ENCODE data around the gene PUSL1. TPM values are rescaled to one million over a fixed set of nuclear protein-coding genes. Genes with fewer than 3 reads are reported as not detected.
A peak's percentile ranks its signal among the peaks of the same experiment; 100 is the strongest.

Gene PUSL1
- total RNA-seq, 1 donor from 2014 or later, result 15.1 TPM

GRCh38 chr1:1279028-1279427 lies 29.4 kb upstream of the PUSL1 start:
- DNase-seq, result no peak

GRCh38 chr1:1280782-1281481 lies 27.5 kb upstream of the PUSL1 start:
- no peak for DNase-seq

GRCh38 chr1:1281533-1282321 lies 26.7 kb upstream of the PUSL1 start:
- no peak for DNase-seq

- DNase-seq, result no peak
Observed at GRCh38 chr1:1282998-1283397, 25.4 kb upstream of the PUSL1 start.

- DNase-seq, result no peak
Observed at GRCh38 chr1:1283821-1284220, 24.6 kb upstream of the PUSL1 start.

GRCh38 chr1:1284221-1285101 lies 23.9 kb upstream of the PUSL1 start:
- DNase-seq, result no peak

- no peak for DNase-seq
Observed at GRCh38 chr1:1285102-1285571, 23.3 kb upstream of the PUSL1 start.

- no peak for DNase-seq
Observed at GRCh38 chr1:1285611-1286311, 22.6 kb upstream of the PUSL1 start.

- DNase-seq, result no peak
Observed at GRCh38 chr1:1286313-1287261, 21.8 kb upstream of the PUSL1 start.

- no peak for DNase-seq
Observed at GRCh38 chr1:1287288-1288110, 20.9 kb upstream of the PUSL1 start.

- no peak for DNase-seq
Observed at GRCh38 chr1:1290238-1290731, 18.1 kb upstream of the PUSL1 start.

- DNase-seq, result no peak
Observed at GRCh38 chr1:1291023-1291528, 17.3 kb upstream of the PUSL1 start.

- peak; percentile 83 for DNase-seq
Observed at GRCh38 chr1:1291548-1292441, 16.6 kb upstream of the PUSL1 start.

GRCh38 chr1:1292442-1292779 lies 16.0 kb upstream of the PUSL1 start:
- no peak for DNase-seq

GRCh38 chr1:1292851-1293250 lies 15.5 kb upstream of the PUSL1 start:
- no peak for DNase-seq

- DNase-seq, result no peak
Observed at GRCh38 chr1:1293263-1294249, 14.8 kb upstream of the PUSL1 start.

GRCh38 chr1:1294250-1294890 lies 14.0 kb upstream of the PUSL1 start:
- no peak for DNase-seq

Measured in tongue (tissue), 2 donors.